Vagina (tissue), 2 donors: ENCODE measurements around the gene LZTFL1. TPM values are rescaled to one million over a fixed set of nuclear protein-coding genes. Genes with fewer than 3 reads are reported as not detected.

Source experiments
- DNase-seq, 2 donors: peaks; one replicate each; pipeline ENCODE4 v3.0.0-alpha.2; 2017; ENCODE audit errors: extremely low spot score in 2 of 2
- H3K27ac ChIP-seq: fragments of 200-600 bp; sonication (generic); one replicate; pipeline ENCODE4 v1.5.1; 2019
- H3K27me3 ChIP-seq: fragments of 200-600 bp; sonication (generic); one replicate; pipeline ENCODE4 v1.5.1; 2019
- H3K36me3 ChIP-seq, 2 donors: fragments of 200-600 bp; sonication (generic); one replicate each; pipeline ENCODE4 v1.5.1; 2017 to 2019
- H3K4me1 ChIP-seq: fragments of 200-600 bp; sonication (generic); one replicate; pipeline ENCODE4 v1.5.1; 2019
- H3K4me3 ChIP-seq, 2 donors: fragments of 200-600 bp; sonication (generic); 1 replicate in 1 of 2; 2 replicates in 1 of 2; pipeline ENCODE4 v1.5.1; 2016 to 2019
- H3K9me3 ChIP-seq: fragments of 200-600 bp; sonication (generic); one replicate; pipeline ENCODE4 v1.5.1; 2019
- POLR2A ChIP-seq, 2 donors: fragments of 450-650 bp; IDR thresholded peaks; one replicate each; pipeline ENCODE4 v1.6.1; 2017; ENCODE audit warnings: antibody characterized with exemption in 2 of 2, mild to moderate bottlenecking in 2 of 2, moderate library complexity in 2 of 2
- POLR2AphosphoS5 ChIP-seq, 2 donors: sonication (generic); formaldehyde crosslinking; IDR thresholded peaks; one replicate each; pipeline ENCODE4 v1.9.0; 2017; ENCODE audit warnings: antibody characterized with exemption in 2 of 2, mild to moderate bottlenecking in 2 of 2, low read depth in 1 of 2; ENCODE audit not compliant: insufficient read depth in 1 of 2
- intact Hi-C: fragments of 100-400 bp; cut with DNase I; formaldehyde crosslinking; loops from one replicate; pipeline ENCODE4 v1.15.1; 2023
- total RNA-seq: library from RNA; depleted of rRNA; stranded (reverse); fragments of >200 nt; gene quantifications from one replicate; pipeline ENCODE4 v1.2.3, GENCODE V29; 2016
- TF ChIP-seq, protein P1 (sequence below), 3 experiments: fragments of 450-650 bp in 2 of 3; fragments of 200-600 bp in 1 of 3; sonication (generic) in 1 of 3; IDR thresholded peaks; one replicate each; pipeline ENCODE4 v1.5.1; 2017 to 2019; ENCODE audit warnings: antibody characterized with exemption in 3 of 3, mild to moderate bottlenecking in 2 of 3, moderate library complexity in 2 of 3

LZTFL1 gene
- total RNA-seq, 1 donor from 2014 or later = 9.1 TPM

DNA sequence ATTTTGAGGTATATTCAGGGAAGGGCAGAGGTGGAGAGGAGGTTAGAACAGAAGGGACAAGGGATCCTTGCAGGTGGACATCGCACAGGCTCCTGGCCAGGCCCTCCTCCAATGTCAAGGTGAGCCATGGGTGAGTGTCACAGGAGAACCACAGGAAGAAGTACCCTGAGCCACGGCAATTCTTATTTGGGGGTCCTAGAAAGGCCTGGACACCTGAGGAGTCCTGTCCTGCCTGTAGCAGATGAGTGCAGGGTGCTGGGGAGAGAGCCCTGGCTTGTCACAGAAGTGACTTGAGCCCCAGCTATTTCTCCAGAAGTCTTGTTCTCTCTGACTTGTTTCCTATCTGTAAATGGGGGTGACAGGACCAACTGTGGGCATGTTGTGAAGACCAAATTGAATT, 49.9 kb downstream of the LZTFL1 start:
- intact Hi-C loops = no loop called here
- peaks cover 13% of the 10 kb centered on the region for H3K4me1 ChIP-seq
- no peaks in the 10 kb centered on the region for H3K9me3 ChIP-seq
- no peak for TF ChIP-seq POLR2A (IDR thresholded peaks at IDR 0.05)
- TF ChIP-seq POLR2AphosphoS5 (IDR thresholded peaks at IDR 0.05; ENCODE audit: insufficient read depth in 1 of 2, low read depth in 1 of 2) = no peak
- TF ChIP-seq, protein P1, sequence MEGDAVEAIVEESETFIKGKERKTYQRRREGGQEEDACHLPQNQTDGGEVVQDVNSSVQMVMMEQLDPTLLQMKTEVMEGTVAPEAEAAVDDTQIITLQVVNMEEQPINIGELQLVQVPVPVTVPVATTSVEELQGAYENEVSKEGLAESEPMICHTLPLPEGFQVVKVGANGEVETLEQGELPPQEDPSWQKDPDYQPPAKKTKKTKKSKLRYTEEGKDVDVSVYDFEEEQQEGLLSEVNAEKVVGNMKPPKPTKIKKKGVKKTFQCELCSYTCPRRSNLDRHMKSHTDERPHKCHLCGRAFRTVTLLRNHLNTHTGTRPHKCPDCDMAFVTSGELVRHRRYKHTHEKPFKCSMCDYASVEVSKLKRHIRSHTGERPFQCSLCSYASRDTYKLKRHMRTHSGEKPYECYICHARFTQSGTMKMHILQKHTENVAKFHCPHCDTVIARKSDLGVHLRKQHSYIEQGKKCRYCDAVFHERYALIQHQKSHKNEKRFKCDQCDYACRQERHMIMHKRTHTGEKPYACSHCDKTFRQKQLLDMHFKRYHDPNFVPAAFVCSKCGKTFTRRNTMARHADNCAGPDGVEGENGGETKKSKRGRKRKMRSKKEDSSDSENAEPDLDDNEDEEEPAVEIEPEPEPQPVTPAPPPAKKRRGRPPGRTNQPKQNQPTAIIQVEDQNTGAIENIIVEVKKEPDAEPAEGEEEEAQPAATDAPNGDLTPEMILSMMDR (IDR thresholded peaks at IDR 0.05) = no peak
- no peaks in the 10 kb centered on the region for H3K36me3 ChIP-seq
- no peak overlapping the region for H3K27ac ChIP-seq
- H3K4me3 ChIP-seq = no peak overlapping the region
- H3K27me3 ChIP-seq = no peaks in the 10 kb centered on the region
- peak; percentile 58 to 69 for DNase-seq

DNA sequence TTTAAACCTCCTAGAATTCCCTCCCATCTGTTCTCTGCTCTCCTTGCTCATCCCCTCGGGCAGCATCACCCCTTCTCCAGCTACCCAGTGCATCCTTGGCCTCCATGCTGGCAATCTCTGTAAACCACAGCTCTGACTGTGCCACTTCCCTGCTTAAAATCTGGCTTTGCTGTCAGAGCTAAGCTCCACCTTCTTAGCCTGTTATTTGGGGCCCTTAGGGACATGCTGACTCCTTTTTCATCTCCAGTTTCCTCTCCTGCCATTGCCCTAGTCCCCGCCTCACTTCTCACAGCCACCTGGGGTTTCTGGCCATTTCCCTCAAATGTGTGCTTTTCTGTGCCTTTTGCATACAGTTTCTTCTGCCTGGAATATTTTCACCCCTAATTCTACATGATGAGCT, 51.3 kb downstream of the LZTFL1 start:
- intact Hi-C loops = no loop called here
- Histone ChIP-seq H3K36me3 (no peaks in the 10 kb centered on the region), H3K9me3 (no peaks in the 10 kb centered on the region), H3K27ac (no peak overlapping the region), H3K4me3 (no peak overlapping the region), H3K4me1 (peaks cover 2% of the 10 kb centered on the region), H3K27me3 (no peaks in the 10 kb centered on the region)
- DNase-seq = peak in 1 of 2 donors; percentile 58
- TF ChIP-seq, protein P1 (IDR thresholded peaks at IDR 0.05) = no peak
- no peak for TF ChIP-seq POLR2A (IDR thresholded peaks at IDR 0.05)
- no peak for TF ChIP-seq POLR2AphosphoS5 (IDR thresholded peaks at IDR 0.05; ENCODE audit: insufficient read depth in 1 of 2, low read depth in 1 of 2)

DNA sequence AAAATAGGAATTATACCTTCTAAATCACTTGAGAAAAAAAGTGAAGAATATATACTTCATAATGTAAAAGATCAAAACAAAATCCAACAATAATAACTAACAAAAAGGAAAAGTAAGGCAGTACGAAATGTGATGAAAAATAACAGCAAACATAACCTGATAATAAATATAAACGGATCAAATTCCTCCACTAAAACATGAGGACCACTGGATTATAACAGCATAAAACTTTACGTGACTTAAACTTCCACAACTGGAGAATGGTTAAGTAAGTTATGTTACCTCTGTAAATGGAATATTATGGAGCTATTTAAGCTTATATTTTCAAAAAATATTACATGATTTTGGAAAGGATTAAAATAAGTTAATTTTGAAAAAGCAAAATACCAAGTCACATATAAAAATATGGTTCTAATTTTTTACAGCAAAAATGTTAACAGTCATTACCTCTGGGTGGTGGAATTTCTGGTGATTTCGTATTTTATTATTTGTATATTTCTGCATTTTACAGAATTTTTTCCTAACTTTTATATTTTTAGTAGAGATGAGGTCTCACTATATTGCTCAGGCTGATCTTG, 52.6 kb downstream of the LZTFL1 start:
- Histone ChIP-seq H3K4me3 (no peak overlapping the region), H3K4me1 (no peaks in the 10 kb centered on the region), H3K36me3 (no peaks in the 10 kb centered on the region), H3K27me3 (no peaks in the 10 kb centered on the region), H3K27ac (no peak overlapping the region), H3K9me3 (no peaks in the 10 kb centered on the region)
- intact Hi-C loops = no loop called here
- DNase-seq = no peak
- TF ChIP-seq, protein P1 (IDR thresholded peaks at IDR 0.05) = no peak
- TF ChIP-seq POLR2AphosphoS5 (IDR thresholded peaks at IDR 0.05; ENCODE audit: insufficient read depth in 1 of 2, low read depth in 1 of 2) = no peak
- no peak for TF ChIP-seq POLR2A (IDR thresholded peaks at IDR 0.05)

DNA sequence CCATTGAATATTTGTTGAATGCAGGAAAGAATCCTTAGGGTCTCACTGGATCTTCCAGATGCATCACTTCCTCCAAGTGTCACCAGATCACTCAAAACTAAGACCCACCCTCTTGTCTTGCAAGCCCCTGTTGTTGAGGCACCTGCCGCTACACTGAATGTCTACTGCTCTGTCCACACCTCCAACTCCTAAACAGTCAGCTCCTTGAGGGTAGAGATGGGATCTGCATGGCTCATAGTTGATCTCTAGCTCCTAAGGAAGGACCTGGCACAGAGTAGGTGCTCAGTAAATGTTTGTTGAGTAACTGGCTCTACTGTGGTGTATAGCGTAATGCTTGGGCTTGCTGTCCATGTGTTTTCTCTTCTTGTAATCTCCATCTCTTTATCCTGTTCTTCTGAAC, 54.4 kb downstream of the LZTFL1 start:
- intact Hi-C loops = no loop called here
- H3K36me3 ChIP-seq = no peaks in the 10 kb centered on the region
- H3K27ac ChIP-seq = no peak overlapping the region
- peak; percentile 46 to 58 for DNase-seq
- H3K27me3 ChIP-seq = no peaks in the 10 kb centered on the region
- H3K9me3 ChIP-seq = no peaks in the 10 kb centered on the region
- no peaks in the 10 kb centered on the region for H3K4me1 ChIP-seq
- no peak overlapping the region for H3K4me3 ChIP-seq
- TF ChIP-seq POLR2AphosphoS5 (IDR thresholded peaks at IDR 0.05; ENCODE audit: insufficient read depth in 1 of 2, low read depth in 1 of 2) (no peak), POLR2A (IDR thresholded peaks at IDR 0.05) (no peak)
- TF ChIP-seq, protein P1 (IDR thresholded peaks at IDR 0.05) = no peak

DNA sequence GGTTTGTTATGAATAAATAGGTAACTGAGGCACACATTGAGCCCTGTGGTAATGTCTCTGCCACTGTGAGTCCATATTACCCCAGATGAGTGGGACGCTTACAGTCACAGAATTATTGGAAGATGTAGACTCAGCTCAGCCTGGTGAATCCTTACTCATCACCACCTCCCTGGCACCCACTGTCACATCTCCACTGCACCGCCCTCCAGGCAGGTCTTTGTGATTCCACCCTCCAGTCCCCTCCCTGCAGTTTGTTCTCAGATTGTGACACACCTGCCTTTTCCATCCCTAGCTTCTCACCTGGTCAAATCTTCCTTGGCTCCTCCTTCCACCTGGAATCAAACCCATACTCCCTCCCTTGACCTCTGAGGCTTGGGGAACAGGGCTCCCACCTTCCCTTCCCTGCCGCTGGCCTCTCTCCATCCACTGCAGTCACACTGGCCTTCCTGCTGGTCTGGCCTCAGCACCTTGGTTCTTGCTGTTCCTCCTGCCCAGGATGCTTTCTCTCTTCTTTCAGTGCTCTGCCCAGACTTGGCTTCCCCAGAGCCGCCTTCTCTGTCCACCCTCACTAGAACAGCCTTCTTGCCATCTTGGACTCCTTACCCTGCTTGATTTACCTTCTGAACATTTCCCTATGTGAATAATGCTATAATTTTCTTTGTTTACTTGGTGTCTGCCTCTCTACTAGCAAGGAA, 55.0 kb downstream of the LZTFL1 start:
- no peaks in the 10 kb centered on the region for H3K27me3 ChIP-seq
- H3K9me3 ChIP-seq = no peaks in the 10 kb centered on the region
- H3K27ac ChIP-seq = no peak overlapping the region
- H3K4me3 ChIP-seq = no peak overlapping the region
- TF ChIP-seq, protein P1 (IDR thresholded peaks at IDR 0.05) = no peak
- TF ChIP-seq POLR2AphosphoS5 (IDR thresholded peaks at IDR 0.05; ENCODE audit: insufficient read depth in 1 of 2, low read depth in 1 of 2) (no peak), POLR2A (IDR thresholded peaks at IDR 0.05) (no peak)
- intact Hi-C loops = no loop called here
- H3K4me1 ChIP-seq = no peaks in the 10 kb centered on the region
- DNase-seq = peak; percentile 65 to 70
- no peaks in the 10 kb centered on the region for H3K36me3 ChIP-seq
